Activated CD8-positive, alpha-beta memory T cell treated with anti-CD3 and anti-CD28 coated beads for 48 hours (primary cell): ENCODE data around the gene GOLT1B.
"Not testable (repeated sequence)": the region's sequence is repeated elsewhere in the genome, so short reads cannot be mapped to it uniquely, and the experiment has no call there.

ENCODE experiments used
- DNase-seq, 3 experiments: peaks; one replicate each; pipeline ENCODE4 v3.0.0-alpha.2; 2020; ENCODE audit warnings: low read depth in 2 of 3, low spot score in 2 of 3

The GOLT1B gene

DNA sequence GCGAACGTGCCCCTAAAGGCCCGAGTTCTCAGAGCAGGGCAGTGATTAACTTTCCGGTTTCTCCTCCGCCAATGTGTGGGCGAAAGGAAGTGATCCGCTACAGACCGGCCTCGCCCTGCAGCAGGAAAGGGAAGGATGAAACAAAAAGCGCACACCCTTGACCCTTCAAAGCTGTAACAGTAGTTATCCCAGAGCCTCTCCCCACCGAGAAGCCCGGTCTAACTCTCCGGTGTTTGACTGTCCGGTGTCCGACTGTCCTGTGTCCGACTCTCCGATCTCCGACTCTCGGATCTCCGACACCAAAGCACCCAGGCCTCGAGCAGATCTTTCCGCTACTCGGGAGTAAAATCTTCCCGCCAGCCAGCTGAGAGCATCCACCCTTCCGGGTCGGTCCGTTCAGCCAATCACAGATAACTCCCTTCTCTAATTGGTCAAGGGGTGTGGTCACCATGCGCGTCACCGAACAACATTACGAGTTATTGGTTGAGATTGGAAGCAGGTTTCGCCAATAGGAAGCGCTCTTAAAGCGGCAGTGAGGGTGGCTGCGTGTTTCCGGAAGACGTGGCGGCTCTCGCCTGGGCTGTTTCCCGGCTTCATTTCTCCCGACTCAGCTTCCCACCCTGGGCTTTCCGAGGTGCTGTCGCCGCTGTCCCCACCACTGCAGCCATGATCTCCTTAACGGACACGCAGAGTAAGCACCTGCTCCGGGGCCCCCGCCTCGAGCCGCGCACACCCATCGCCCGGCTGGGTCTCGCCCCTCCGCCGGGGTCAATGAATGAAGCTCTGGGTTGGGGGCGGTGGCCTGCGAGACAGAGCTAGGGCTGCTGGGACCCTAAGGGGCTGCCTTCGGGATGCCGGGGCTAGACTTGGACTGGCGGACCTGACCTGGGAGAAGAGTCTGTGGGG, at the start of gene GOLT1B, which contains the start of gene RECQL:
TSS of gene GOLT1B (plus strand) at position 532 of the 906 bp plus-strand sequence. CDS start at position 667, 135 bp downstream.
TSS of gene RECQL (minus strand) at position 378 of the 906 bp plus-strand sequence. CDS start 2,065 bp downstream, outside the sequence.
- DNase-seq = peak; percentile 61 to 78 (median 77)

DNA sequence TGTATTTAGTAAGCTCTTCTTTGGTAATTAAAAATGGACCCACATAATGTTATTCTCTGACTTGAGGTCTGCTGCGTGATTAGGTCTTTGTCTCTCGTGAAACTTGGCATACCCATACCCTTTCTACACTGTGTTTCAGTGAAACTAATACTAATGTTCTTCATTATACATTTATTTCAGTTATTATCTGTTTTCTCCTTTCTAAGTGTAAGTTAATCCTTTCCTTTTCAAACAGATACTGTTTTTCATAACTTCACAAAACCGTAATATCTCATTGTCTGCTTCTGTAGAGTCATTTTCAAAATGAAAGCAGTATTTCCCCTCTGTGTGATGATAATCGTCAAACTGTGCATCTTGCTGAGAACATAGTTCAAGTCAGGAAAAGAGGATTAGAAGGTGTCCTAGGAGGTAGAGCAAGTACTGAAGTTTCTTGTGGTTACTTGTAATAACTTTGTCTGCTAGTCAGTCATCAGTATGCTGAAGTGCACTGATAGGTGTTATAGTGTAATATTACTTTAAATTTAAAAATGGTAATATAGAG, 48.2 kb upstream of the GOLT1B start:
- DNase-seq = no peak

- DNase-seq = peak in 1 of 3 experiments; percentile 11
Measured at GRCh38 chr12:21456291-21456780, 45.3 kb upstream of the GOLT1B start.

GRCh38 chr12:21459474-21459873, 42.1 kb upstream of the GOLT1B start:
- DNase-seq = no peak

DNA sequence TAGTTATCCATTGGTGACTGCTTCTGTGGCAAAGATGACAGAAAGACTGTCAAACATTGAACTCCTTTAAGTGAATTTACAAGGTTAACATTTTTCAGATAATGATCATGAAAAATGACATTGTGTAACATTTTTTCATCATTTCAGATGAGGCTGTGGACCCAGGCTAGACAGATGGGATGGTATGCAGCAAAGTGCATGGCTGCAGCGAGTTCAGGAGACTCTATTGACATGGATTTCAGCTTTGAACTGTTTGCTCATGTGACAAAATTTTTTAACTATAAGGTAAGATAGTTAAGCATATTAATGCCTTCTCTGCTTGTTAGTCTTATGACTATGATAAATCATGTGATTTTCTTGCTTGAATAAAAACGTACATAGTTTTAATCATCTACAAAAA, 34.3 kb upstream of the GOLT1B start:
- DNase-seq = not testable (repeated sequence)

DNA sequence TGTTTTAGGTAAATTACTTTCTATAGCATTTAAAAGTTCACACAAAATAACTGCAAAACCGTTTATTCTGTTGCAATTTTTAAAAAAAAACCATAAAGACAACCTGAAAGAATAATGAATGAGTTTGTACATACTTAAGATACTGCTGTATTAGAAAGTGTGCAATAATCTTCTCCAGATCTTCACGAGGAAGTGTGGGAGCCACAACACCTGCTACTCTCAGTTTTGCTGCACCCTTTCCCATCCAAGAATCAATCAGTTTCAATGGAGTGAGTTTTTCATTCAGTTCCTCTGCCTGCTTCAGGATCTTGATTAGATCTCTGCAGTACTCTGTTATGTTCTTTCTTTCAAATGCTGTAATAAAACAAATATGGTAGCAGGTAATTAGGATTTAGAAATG, 30.3 kb upstream of the GOLT1B start:
- DNase-seq = no peak

DNA sequence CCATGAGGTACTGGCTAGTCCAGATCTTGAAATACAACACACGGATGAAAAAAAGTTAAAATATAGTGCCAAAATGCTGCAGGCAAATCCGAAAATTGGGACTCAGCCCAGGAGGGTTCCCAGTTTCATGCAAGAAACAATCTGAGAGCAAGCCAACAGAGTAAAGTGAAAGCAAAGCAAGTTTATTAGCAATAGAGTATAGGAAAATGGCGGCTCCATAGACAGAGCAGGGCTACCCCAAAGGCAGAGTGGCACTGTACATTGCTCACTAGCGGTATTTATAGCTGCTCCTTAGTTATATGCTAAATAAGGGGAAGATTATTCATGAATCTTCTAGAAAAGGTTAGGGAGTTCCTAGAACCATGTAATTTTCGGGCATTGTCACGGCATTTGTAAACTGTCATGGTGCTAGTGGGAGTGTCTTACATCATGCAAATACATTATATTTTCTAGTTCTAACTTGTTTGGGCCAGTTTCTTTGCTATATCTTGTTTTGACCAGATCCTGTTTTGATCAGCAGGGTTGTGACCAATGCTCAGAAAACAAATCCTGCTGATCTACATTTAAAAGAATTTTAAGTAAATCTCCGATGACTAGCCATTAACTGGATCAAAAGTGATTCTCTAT, 29.3 kb upstream of the GOLT1B start:
- no peak for DNase-seq

DNA sequence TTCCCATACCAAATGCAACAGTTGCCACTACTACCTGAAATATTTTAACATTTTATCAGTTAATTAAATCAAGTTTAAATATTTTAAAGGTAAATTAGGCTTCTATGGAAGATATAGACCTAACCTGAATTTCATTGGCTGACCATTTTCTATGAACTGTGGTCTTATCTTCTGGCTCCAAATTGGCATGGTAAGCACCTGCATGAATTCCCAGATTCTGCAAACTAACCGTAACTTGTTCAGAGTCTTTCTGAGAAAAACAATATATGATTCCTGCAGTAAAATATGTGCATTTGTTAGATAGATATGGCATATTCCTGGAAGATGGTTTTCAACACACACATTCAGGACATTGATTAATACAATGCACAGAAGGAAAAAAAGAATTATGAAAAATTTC, 26.0 kb upstream of the GOLT1B start:
- DNase-seq = no peak

GRCh38 chr12:21476949-21477348, 24.6 kb upstream of the GOLT1B start:
- DNase-seq = no peak

DNA sequence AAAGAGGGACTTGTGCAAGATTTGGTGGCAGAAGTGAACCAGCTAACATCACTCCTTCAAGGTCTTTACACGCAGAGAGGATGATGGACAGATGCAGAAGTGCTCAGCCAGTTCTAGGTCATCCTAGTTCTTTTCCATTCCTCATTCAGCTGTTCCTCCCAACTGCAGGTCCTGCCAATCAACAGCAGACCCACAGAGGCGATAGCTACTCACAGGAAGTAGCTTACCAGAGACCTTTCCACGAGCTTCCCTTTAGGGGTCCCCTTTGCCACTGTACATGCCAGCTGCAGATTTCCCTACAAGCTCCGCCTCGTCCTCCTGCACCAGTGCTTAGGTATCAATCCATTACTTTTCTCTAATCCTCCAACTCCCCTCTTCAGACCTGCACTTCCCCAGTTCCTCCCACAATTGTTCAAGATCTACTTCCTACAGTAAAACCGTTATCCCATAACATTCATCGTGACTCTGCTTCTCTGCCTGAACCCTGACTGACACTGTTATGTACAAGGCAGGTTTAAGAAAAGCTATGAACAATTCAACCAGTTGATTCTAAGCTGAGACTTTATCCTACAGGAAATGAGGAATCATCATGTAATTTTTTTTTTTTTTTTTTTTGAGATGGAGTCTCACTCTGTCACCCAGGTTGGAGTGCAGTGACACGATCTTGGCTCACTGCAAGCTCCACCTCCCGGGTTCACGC, 22.7 kb upstream of the GOLT1B start:
- DNase-seq = no peak

DNA sequence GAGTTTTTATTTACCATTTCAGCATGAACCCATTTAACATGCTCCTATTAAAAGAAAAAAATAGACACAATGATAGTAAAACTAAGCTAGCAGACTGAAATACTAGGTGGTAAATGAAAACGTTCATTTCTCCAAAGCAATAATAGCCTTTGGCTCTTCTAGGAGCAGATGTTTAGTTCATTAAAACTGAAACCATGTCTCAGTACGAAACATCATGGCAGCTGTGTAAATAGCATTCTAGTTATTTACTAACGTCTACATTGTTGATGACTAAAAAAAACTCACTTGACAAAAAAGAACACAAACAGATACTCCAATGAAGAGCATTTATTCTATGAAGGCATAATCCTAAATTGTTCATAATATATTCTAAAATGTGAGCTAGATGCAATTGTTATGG, 18.1 kb upstream of the GOLT1B start:
- no peak for DNase-seq

GRCh38 chr12:21485998-21486397, 15.6 kb upstream of the GOLT1B start:
- no peak for DNase-seq

DNA sequence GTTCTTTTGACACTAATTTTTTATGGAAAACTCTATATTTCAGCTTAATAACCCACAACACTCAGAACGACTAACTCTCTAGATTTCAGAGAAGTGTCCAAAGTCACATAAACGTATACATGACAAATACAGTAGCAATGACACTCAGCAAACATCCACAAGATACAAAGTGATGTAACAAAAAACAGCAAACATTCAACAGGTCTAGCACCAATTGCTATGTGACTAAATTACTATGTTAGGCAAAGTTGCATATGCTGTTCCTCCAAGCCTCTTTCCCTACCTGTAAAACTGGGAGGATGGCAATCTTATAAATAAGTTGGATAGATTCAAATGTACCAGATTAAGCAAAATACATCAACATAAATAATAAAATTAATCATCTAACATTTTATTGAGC, 1.8 kb upstream of the GOLT1B start:
- no peak for DNase-seq

DNA sequence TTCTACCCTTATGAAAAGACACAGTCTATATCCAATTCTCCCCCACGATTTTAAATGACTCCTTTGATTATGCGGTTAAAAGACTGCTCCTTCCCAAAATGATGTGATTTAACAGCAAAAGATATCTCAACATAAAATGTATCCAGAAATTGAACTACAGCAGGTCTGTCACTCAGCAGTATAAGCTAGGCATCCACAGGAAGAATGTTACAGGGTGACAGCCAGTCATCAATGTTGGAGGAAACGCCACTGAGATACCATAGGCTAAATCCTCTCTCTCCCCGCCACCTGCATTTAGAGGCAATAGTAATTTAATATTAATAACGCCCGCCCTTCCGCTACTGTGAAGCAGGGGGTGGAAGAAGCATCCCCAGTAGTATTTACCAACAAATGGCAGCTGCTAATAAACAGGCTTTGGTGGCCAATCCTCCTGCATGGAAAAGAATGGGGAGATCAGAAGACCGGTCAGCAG, 767 bp upstream of the GOLT1B start:
- DNase-seq = no peak

GRCh38 chr12:21502164-21502496, 541 bp downstream of the GOLT1B start:
- peak in 1 of 3 experiments; percentile 21 for DNase-seq

DNA sequence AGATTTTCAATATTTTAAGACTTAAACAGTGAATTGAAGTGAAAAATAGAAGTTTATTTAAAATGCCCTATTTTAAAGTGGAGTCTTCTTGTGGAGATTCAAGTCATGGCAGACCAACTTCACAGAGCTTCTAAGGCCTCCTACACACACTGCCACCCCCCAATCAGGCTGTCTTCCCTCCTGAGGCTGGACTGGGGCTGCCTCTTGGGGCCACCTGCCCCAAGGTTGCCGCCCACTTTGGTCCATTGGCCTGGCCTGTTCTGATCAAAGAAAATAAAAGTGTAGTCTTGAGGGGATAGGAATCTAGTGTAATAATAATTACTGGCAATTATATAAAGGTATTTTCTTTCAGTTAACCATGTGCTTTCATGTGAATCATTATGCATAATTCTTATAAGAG, 1.3 kb downstream of the GOLT1B start:
- DNase-seq = no peak

DNA sequence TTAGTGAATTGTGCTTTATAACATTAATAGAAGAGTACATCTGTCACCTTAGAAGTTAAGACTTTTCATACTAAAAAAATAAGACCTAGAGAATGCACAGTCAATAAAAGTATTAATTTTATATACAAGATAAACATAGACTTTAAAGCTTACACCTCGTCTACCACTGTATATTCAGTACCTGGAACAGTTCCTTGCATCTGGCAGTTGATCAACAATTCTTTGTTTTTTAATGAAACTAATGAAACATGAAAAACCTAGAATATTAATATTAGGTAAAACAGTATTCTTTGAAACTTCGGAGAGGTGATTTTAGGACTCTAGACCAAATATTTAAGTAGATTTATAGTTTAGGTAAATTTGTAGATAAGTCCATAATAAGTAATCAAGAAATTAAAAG, 4.3 kb downstream of the GOLT1B start:
- no peak for DNase-seq

DNA sequence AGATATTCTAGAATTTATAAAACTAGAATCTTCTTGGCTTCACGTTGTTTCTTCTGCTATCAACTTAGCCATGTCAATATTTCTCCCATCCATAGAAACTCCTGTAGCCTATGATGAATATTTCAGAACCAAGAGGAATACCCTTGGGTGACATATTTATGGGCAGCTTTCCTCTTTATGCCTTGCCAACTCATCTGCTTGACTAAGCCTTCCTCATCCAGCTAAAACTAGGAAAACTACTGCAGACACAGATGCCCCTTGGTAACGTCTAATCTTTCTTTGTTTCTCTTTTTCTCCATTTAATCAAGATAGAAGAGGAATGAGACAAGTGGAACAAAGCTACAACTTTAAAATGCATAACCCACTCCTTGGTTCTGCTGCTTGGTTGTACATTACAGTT, 6.3 kb downstream of the GOLT1B start:
- DNase-seq = no peak

DNA sequence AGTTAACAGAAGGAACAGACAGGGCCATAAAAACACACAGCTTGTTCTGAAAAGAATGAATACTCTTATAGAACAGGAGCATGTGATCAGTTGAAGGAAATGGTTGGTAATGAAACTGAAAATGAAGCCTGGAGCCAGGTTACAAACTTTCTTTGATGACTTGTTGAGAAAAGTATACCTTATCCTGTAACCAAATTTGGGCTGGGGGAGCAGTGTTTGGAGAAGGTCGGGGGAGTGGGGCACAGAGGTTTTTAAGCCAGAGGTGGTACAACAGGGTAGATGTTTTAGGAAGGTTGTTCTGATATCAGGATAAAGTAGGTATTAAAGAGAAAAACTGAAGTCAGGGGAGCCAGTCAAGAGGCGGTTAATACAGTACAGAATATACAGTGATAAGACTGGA, 8.2 kb downstream of the GOLT1B start:
- DNase-seq = no peak

- DNase-seq = no peak
Measured at GRCh38 chr12:21516281-21516680, 14.7 kb downstream of the GOLT1B start.

- DNase-seq = no peak
Measured at GRCh38 chr12:21518451-21518850, 16.9 kb downstream of the GOLT1B start.
